Thyroid gland (tissue), 4 donors: ENCODE results near the gene RAB3B. TPM values are rescaled to one million over a fixed set of nuclear protein-coding genes. Genes with fewer than 3 reads are reported as not detected.

Experiments used
- DNase-seq, 2 donors: peaks; one replicate each; pipeline ENCODE4 v3.0.0-alpha.2; 2019
- H3K27ac ChIP-seq, 3 donors: fragments of 200-600 bp; sonication (generic); 1 replicate in 2 of 3; 2 replicates in 1 of 3; pipeline ENCODE4 v1.5.1; 2016 to 2019; ENCODE audit warnings: mild to moderate bottlenecking in 1 of 3, moderate library complexity in 1 of 3
- H3K27me3 ChIP-seq: fragments of 200-600 bp; sonication (generic); one replicate; pipeline ENCODE4 v1.5.1; 2019
- H3K36me3 ChIP-seq, 2 donors: fragments of 200-600 bp; sonication (generic); one replicate each; pipeline ENCODE4 v1.5.1; 2016 to 2019
- H3K4me1 ChIP-seq, 2 donors: fragments of 200-600 bp; sonication (generic); one replicate each; pipeline ENCODE4 v1.5.1; 2017 to 2019
- H3K4me3 ChIP-seq, 3 donors: fragments of 200-600 bp; sonication (generic); replicated peaks in 1 of 3; 1 replicate in 2 of 3; 2 replicates in 1 of 3; pipeline ENCODE4 v1.5.1; 2016; ENCODE audit warnings: mild to moderate bottlenecking in 1 of 3
- H3K9me3 ChIP-seq: fragments of 200-600 bp; sonication (generic); one replicate; pipeline ENCODE4 v1.5.1; 2017
- CTCF ChIP-seq, 6 experiments: fragments of 200-600 bp in 3 of 6; fragments of 450-650 bp in 3 of 6; sonication (generic) in 3 of 6; IDR thresholded peaks; one replicate each; pipeline ENCODE4 v1.5.1; 2016 to 2019; ENCODE audit warnings: antibody characterized with exemption in 6 of 6, mild to moderate bottlenecking in 2 of 6, inconsistent platforms in 1 of 6, moderate library complexity in 1 of 6
- POLR2A ChIP-seq, 2 donors: fragments of 450-650 bp; IDR thresholded peaks; one replicate each; pipeline ENCODE4 v1.6.1; 2017; ENCODE audit warnings: antibody characterized with exemption in 2 of 2, mild to moderate bottlenecking in 2 of 2, moderate library complexity in 1 of 2
- WGBS, 2 donors: methylation state at CpG; one replicate each; pipeline ENCODE4 v1.1.5; 2017; 5-methylcytosine and 5-hydroxymethylcytosine counted together
- intact Hi-C: fragments of 100-400 bp; cut with DNase I; formaldehyde crosslinking; loops from one replicate; pipeline ENCODE4 v1.15.1; 2023
- total RNA-seq, 4 donors: library from RNA; depleted of rRNA; stranded (reverse); fragments of >200 nt; gene quantifications; one replicate each; pipeline ENCODE4 v1.2.3, GENCODE V29; 2016

RAB3B gene
- total RNA-seq, 4 donors from 2014 or later, result under 0.01 TPM; not detected in 3

- Histone ChIP-seq H3K27ac (no peak overlapping the region), H3K36me3 (no peaks in the 10 kb centered on the region), H3K4me3 (no peak overlapping the region), H3K4me1 (no peaks in the 10 kb centered on the region), H3K9me3 (no peaks in the 10 kb centered on the region), H3K27me3 (no peaks in the 10 kb centered on the region)
- intact Hi-C loops, result no loop called here
- no peak for TF ChIP-seq POLR2A (IDR thresholded peaks at IDR 0.05)
- no peak for TF ChIP-seq CTCF (IDR thresholded peaks at IDR 0.05)
- DNase-seq, result no peak
Measured at GRCh38 chr1:51941528-51941927, 49.0 kb downstream of the RAB3B start.

- no peak overlapping the region for H3K27ac ChIP-seq
- no peaks in the 10 kb centered on the region for H3K4me1 ChIP-seq
Measured at GRCh38 chr1:51937112-51937511, 53.4 kb downstream of the RAB3B start.

GRCh38 chr1:51936531-51936930 is 54.0 kb downstream of the RAB3B start:
- 88 to 92% methylated on average over 4 of the region's 4 CpGs for WGBS, 2 donors
- intact Hi-C loops, result no loop called here

More at GRCh38 chr1:51937112-51937511, 53.4 kb downstream of the RAB3B start:
- intact Hi-C loops, result no loop called here
- H3K36me3 ChIP-seq, result no peaks in the 10 kb centered on the region
- H3K9me3 ChIP-seq, result no peaks in the 10 kb centered on the region
- no peak for DNase-seq
- 91 to 93% methylated on average over 4 of the region's 4 CpGs for WGBS, 2 donors
- no peaks in the 10 kb centered on the region for H3K27me3 ChIP-seq
- TF ChIP-seq POLR2A (IDR thresholded peaks at IDR 0.05) (no peak), CTCF (IDR thresholded peaks at IDR 0.05) (no peak)
- no peak overlapping the region for H3K4me3 ChIP-seq

GRCh38 chr1:51933344-51933743 is 57.2 kb downstream of the RAB3B start:
- intact Hi-C loops, result no loop called here
- H3K4me1 ChIP-seq, result no peaks in the 10 kb centered on the region
- H3K36me3 ChIP-seq, result no peaks in the 10 kb centered on the region
- no peak for DNase-seq
- no peak overlapping the region for H3K4me3 ChIP-seq
- TF ChIP-seq CTCF (IDR thresholded peaks at IDR 0.05) (no peak), POLR2A (IDR thresholded peaks at IDR 0.05) (no peak)
- WGBS, 2 donors, result 93 to 96% methylated on average over 1 of the region's 1 CpG
- no peaks in the 10 kb centered on the region for H3K27me3 ChIP-seq
- H3K27ac ChIP-seq, result no peak overlapping the region
- H3K9me3 ChIP-seq, result no peaks in the 10 kb centered on the region

More at GRCh38 chr1:51936531-51936930, 54.0 kb downstream of the RAB3B start:
- Histone ChIP-seq H3K36me3 (no peaks in the 10 kb centered on the region), H3K27ac (no peak overlapping the region), H3K4me1 (no peaks in the 10 kb centered on the region), H3K27me3 (no peaks in the 10 kb centered on the region), H3K9me3 (no peaks in the 10 kb centered on the region), H3K4me3 (no peak overlapping the region)
- no peak for DNase-seq
- TF ChIP-seq POLR2A (IDR thresholded peaks at IDR 0.05) (no peak), CTCF (IDR thresholded peaks at IDR 0.05) (no peak)

- Histone ChIP-seq H3K27ac (no peak overlapping the region), H3K4me1 (no peaks in the 10 kb centered on the region), H3K4me3 (no peak overlapping the region), H3K9me3 (no peaks in the 10 kb centered on the region), H3K36me3 (no peaks in the 10 kb centered on the region), H3K27me3 (no peaks in the 10 kb centered on the region)
- intact Hi-C loops, result no loop called here
- DNase-seq, result no peak
- TF ChIP-seq CTCF (IDR thresholded peaks at IDR 0.05), result no peak
Measured at GRCh38 chr1:51930329-51930728, 60.2 kb downstream of the RAB3B start.
